Endothelial cell (in vitro differentiated cells): ENCODE measurements around the gene DOCK1. TPM values are rescaled to one million over a fixed set of nuclear protein-coding genes. Genes with fewer than 3 reads are reported as not detected.

Experiments
- DNase-seq: peaks from one replicate; pipeline ENCODE4 v3.0.0; 2021; ENCODE audit warnings: low spot score
- H3K27ac Mint-ChIP-seq: one replicate; pipeline ENCODE4 v1.8.0; 2021; ENCODE audit warnings: mixed read lengths, inconsistent platforms; ENCODE audit not compliant: unreplicated experiment
- H3K27me3 Mint-ChIP-seq: one replicate; pipeline ENCODE4 v1.8.0; 2021; ENCODE audit warnings: mild to moderate bottlenecking, moderate library complexity, mixed read lengths, inconsistent platforms; ENCODE audit not compliant: unreplicated experiment
- H3K36me3 Mint-ChIP-seq: one replicate; pipeline ENCODE4 v1.8.0; 2021; ENCODE audit warnings: mild to moderate bottlenecking, low read depth, mixed read lengths, inconsistent platforms; ENCODE audit not compliant: unreplicated experiment
- H3K4me1 Mint-ChIP-seq: one replicate; pipeline ENCODE4 v1.8.0; 2021; ENCODE audit warnings: mild to moderate bottlenecking, mixed read lengths, inconsistent platforms; ENCODE audit not compliant: unreplicated experiment
- H3K4me3 Mint-ChIP-seq: one replicate; pipeline ENCODE4 v1.8.0; 2021; ENCODE audit warnings: mild to moderate bottlenecking, mixed read lengths, inconsistent platforms; ENCODE audit not compliant: unreplicated experiment
- H3K9me3 Mint-ChIP-seq: one replicate; pipeline ENCODE4 v1.8.0; 2021; ENCODE audit warnings: mixed read lengths, inconsistent platforms; ENCODE audit not compliant: unreplicated experiment
- CTCF ChIP-seq: fragments of 200-600 bp; sonication (generic); IDR thresholded peaks from one replicate; pipeline ENCODE4 v1.5.0; 2021; ENCODE audit warnings: antibody characterized with exemption; ENCODE audit not compliant: unreplicated experiment
- total RNA-seq: library from RNA; stranded (reverse); fragmentation: NEBNext Ultra II Directional; extraction: Animal tissue kit (Norgen Biotek cat#: 25700); gene quantifications from one replicate; pipeline ENCODE4 v1.2.1, GENCODE V29; 2021; ENCODE audit not compliant: unreplicated experiment

The DOCK1 gene
- total RNA-seq, 1 donor from 2014 or later: 116 TPM

DNA sequence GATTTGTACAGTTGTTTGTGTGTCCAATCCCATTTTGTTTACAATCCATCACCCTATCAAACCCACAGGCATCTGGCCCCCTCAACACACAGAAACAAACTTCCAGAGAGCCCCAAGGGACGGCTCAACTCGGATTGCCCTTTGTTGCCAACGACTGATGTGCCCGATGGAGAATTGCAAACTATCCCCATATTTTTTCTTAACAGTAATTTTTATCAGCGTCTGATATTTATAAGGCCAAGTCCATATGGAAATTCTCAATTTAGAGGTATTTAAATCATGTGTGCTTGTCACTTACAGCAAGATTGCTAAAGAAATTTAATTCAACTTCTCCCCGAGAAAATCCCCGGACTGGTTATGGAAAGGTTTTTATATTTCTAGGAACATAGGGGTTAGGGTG, 530.0 kb downstream of the DOCK1 start:
- no peak for TF ChIP-seq CTCF
- H3K27ac Mint-ChIP-seq: no peak overlapping the region
- H3K27me3 Mint-ChIP-seq: peaks cover 3% of the 10 kb centered on the region
- DNase-seq: no peak
- no peak overlapping the region for H3K4me3 Mint-ChIP-seq
- H3K9me3 Mint-ChIP-seq: no peaks in the 10 kb centered on the region
- peaks cover 70% of the 10 kb centered on the region for H3K36me3 Mint-ChIP-seq
- H3K4me1 Mint-ChIP-seq: no peaks in the 10 kb centered on the region

GRCh38 chr10:127440371-127440770, 535.1 kb downstream of the DOCK1 start:
- peaks cover 64% of the 10 kb centered on the region for H3K36me3 Mint-ChIP-seq
- H3K27me3 Mint-ChIP-seq: peaks cover 11% of the 10 kb centered on the region
- TF ChIP-seq CTCF: no peak
- no peak for DNase-seq
- H3K4me1 Mint-ChIP-seq: peaks cover 4% of the 10 kb centered on the region
- H3K9me3 Mint-ChIP-seq: peaks cover 8% of the 10 kb centered on the region
- no peak overlapping the region for H3K27ac Mint-ChIP-seq
- peak overlapping the region; percentile 59 for H3K4me3 Mint-ChIP-seq

- Mint-ChIP-seq H3K4me3 (peak overlapping the region; percentile 77), H3K9me3 (peaks cover 8% of the 10 kb centered on the region), H3K27ac (no peak overlapping the region), H3K27me3 (peaks cover 11% of the 10 kb centered on the region), H3K4me1 (peaks cover 4% of the 10 kb centered on the region), H3K36me3 (peaks cover 69% of the 10 kb centered on the region)
- no peak for DNase-seq
- no peak for TF ChIP-seq CTCF
Measured at GRCh38 chr10:127441350-127442219, 536.4 kb downstream of the DOCK1 start.

GRCh38 chr10:127442220-127442525, 536.9 kb downstream of the DOCK1 start:
- Mint-ChIP-seq H3K27ac (peak overlapping the region; percentile 36), H3K9me3 (peaks cover 8% of the 10 kb centered on the region), H3K27me3 (peaks cover 11% of the 10 kb centered on the region), H3K36me3 (peaks cover 75% of the 10 kb centered on the region), H3K4me3 (peak overlapping the region; percentile 77), H3K4me1 (peaks cover 4% of the 10 kb centered on the region)
- DNase-seq: no peak
- no peak for TF ChIP-seq CTCF

DNA sequence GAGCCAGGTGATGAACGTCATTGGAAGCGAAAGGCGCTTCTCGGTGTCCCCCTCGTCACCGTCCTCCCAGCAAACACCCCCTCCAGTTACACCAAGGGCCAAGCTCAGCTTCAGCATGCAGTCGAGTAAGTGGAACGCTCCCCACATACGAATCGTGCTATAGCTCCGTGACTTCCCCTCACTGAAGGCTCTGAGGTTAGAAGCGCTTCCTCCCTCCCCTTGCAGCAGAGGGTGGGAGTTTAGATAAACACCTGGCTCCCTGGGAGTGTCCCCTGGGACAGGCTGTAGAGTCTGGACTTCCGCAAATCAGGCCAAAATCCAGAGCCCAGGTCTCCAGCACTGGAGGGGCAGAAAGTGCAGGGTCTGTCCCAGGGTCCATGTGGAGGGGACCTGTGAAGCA, 538.9 kb downstream of the DOCK1 start:
- peak overlapping the region; percentile 82 for H3K4me3 Mint-ChIP-seq
- H3K4me1 Mint-ChIP-seq: peaks cover 4% of the 10 kb centered on the region
- peaks cover 8% of the 10 kb centered on the region for H3K9me3 Mint-ChIP-seq
- no peak for DNase-seq
- peaks cover 11% of the 10 kb centered on the region for H3K27me3 Mint-ChIP-seq
- H3K36me3 Mint-ChIP-seq: peaks cover 78% of the 10 kb centered on the region
- TF ChIP-seq CTCF: no peak
- H3K27ac Mint-ChIP-seq: no peak overlapping the region
